Fibroblast of peridontal ligament (primary cell): Measurements from ENCODE around the gene ENOX1.

ENCODE experiments used
- DNase-seq: peaks from one replicate; pipeline ENCODE4 v3.0.0-alpha.2; 2010; ENCODE audit errors: extremely low read depth

ENOX1 gene

DNA sequence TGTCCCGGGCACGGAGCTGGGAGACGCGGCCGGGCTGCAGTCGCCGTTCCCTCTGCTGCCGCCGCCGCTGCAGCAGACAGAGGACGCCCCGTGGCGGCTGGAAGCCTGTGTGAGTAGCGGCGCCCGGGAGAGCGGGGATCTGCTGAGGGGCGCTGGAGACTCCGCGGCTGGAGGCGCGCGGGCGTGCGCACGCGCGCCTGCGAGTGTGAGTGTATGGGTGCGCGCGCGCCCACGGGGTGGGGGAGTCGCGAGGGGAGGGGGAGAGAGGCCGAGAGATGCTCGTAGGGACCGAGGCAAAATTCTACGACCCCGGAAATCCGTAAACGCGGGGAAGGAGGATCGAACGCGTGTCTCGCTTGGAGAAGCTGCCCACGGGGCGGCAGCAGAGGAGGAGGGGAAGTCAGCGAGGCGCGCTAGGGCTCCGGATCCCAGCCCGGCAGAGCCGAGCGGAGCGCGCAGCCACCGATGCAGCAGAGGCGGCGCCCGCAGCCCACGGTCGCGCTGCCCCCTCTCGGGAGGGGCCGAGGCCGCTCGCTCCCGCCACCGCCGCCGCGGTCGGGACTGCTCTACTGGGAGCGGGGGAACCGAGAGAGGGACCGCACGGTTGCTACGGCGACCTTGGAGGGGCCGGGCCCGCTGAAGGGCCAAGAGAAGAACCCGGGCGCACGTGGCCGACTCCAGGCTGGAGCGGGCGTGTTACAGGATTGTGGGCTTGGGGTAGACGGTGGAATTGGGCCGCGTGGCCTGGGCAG is at the start of gene ENOX1:
ENOX1 (minus strand) TSS at position 207 of the 752 bp plus-strand sequence.
- DNase-seq = peak; percentile 86

DNA sequence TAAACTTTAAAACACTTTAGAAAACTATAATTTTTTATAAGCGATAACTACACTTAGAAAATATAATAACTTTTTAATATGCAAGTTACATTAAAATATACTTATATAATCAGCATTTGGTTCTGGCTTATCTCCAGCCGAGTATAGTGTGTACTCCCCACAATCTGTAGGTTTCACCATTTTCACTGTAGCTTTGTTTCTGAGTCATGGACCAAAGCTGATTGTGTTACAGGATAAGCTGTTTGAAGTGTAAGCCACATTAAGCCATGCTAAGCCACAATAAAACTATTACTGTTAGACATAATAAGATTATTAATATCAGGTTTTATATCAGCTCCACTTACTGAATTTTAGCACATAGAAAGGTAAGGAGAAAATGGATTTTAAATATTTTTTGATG is 48.9 kb upstream of the ENOX1 start:
- DNase-seq = peak; percentile 30

DNA sequence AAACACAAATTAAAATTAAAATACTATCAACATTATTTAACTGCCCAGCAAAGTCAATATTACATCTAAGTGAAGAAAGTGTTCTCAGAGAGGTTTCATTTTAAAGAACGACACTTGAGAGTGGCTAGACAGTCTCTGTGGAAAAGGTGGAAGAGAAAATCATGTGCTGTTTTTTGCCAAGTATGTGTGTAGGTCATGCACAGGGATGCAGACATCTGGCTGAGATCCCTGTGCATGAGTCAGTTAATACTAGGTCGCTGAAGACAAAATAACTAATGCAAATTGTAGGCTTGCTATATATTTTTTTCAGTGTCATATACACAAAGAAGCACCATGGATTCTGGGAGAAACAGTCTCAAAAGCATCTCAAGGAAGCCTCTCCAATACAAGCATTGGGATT is 44.3 kb upstream of the ENOX1 start:
- peak; percentile 47 for DNase-seq

GRCh38 chr13:43830497-43830881 is 43.7 kb upstream of the ENOX1 start:
- peak; percentile 97 for DNase-seq

- peak; percentile 43 for DNase-seq
These were observed 37.9 kb upstream of the ENOX1 start for GRCh38 chr13:43824656-43825055.

- DNase-seq = no peak
These were observed 36.2 kb upstream of the ENOX1 start for GRCh38 chr13:43822969-43823368.

GRCh38 chr13:43816401-43816889 is 29.7 kb upstream of the ENOX1 start:
- DNase-seq = no peak

DNA sequence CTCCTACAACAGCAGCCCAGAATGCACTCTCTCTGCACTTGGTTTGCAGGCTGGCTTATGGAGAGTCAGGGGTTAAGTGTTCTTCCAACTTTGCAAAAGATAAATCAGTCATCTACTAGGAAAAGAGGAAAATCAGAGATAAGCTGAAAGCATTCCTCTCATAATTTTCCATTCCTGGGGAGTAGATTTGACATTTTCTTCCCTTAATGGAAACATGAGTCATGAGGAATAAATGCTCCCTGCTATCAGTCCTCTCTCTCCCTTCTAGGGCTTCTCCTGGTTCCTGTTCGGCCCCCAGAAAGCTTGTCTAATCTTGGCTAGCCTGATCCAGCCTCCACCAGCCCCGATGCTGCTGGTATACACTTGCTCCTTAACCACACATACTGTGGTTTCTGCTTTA is 28.4 kb upstream of the ENOX1 start:
- DNase-seq = peak; percentile 80

DNA sequence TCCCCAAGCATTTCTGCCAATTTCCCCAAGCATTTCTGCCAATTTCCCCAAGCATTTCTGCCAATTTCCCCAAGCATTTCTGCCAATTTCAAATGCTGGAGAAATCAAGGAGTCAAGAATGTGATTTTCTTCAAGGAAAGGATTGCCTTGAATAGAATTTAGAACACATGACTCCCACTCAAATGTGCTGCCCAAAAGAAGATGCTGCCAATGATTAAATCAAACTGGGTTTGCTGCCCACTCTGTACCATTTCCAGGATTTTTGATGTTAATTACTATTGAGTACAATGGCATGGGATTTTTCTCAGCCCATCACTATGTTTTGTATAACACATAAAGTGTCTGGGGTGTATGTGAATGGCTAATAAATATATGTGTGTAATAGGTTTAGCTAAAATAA is 21.9 kb upstream of the ENOX1 start:
- no peak for DNase-seq

DNA sequence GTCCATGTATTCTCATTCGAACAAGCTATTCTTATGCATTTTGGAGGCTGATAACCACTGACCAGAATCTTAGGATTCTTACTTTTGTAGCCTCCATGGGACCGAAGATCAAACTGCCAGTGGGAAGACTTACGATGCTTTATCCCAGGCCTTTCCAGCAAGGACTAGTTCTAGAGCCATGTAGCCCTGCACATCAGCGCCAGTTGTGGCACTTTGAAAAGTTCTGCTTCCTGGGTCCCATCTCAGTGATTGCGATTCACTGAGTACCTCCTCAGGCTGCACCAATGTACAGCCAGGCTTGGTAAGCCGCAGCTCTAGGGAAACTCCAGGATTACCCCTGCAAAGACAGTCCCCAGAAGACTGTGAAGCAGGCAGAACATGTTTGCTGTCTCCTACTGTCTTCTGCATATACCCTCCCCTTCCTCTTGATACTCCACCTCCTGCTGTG is 18.9 kb upstream of the ENOX1 start:
- no peak for DNase-seq

GRCh38 chr13:43805071-43805468 is 18.3 kb upstream of the ENOX1 start:
- peak; percentile 78 for DNase-seq

GRCh38 chr13:43804461-43805070 is 17.8 kb upstream of the ENOX1 start:
- DNase-seq = peak; percentile 92

- DNase-seq = no peak
These were observed 15.7 kb upstream of the ENOX1 start for GRCh38 chr13:43802511-43802910.

DNA sequence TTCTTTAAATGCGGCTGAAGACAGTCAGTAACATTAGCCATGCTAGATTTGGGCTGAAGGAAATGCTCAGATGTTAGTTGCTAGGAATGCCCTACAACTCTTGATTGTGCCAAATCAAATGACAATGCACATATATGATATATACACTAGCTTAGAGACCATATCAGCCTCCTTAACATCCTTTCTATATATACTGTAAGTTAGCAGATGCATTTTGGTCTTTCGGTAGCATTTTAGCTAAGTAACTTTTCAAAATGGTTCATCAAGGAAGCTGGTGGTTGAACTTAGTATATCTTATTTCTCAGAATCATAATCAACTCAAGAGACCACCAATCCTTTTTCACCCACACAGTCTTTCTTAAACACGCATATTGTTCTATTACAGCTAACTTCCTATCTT is 14.1 kb upstream of the ENOX1 start:
- DNase-seq = no peak

DNA sequence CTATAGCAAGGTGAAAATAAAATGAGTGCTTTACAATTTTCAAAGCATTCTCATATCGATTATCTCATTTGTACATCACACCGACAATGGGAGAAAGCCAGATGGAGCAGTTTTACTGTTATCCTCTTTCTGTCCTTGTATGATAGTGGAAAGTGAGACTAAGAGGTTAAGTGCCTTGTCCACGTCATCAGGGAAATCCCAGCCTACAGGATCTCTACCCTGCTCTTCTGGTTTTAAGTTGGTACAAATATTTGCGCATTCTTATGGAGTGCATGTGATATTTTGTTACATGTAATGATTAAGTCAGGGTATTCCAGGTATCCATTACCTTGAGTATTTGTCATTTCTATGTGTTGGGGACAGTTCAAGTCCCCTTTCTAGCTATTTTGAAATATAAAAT is 12.4 kb upstream of the ENOX1 start:
- DNase-seq = no peak

DNA sequence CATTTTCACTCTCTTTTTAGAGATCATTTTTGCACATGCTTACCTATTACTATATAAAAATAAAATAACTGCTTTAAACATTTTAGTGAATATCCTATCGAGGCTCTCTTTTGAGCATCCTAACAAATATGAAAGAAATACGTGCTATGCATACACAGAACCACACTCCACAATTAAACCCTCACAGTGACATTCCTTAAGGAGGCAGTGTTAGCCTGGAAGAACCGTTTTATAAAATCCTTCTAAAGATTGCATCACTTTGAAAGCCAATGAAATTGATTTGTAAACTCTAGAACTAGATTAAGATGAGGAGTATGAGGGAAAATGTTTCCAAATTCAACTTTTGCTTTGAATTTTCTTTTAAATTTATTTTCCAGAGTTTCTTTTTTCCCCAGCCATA is 11.1 kb upstream of the ENOX1 start:
- DNase-seq = peak; percentile 59

DNA sequence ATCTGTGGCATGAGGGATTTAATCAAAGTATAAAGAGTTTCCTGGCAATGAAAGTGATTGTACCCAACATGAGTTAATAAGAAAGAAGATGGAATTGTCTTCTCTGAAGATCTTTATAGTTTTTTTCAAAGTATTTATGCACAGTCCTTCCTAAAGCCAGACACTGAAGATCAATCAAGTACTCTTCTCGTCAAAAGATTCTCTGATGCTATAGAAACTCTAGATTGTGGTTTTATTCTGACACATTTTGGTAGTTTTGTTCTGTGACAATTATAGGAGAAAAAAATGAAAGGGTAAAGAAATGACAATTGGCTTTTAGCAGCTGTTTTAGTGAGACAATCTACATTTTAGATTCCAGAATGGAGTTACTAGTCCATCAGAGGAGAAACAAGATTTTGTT is 10.4 kb upstream of the ENOX1 start:
- no peak for DNase-seq

GRCh38 chr13:43794416-43794815 is 7.6 kb upstream of the ENOX1 start:
- no peak for DNase-seq

DNA sequence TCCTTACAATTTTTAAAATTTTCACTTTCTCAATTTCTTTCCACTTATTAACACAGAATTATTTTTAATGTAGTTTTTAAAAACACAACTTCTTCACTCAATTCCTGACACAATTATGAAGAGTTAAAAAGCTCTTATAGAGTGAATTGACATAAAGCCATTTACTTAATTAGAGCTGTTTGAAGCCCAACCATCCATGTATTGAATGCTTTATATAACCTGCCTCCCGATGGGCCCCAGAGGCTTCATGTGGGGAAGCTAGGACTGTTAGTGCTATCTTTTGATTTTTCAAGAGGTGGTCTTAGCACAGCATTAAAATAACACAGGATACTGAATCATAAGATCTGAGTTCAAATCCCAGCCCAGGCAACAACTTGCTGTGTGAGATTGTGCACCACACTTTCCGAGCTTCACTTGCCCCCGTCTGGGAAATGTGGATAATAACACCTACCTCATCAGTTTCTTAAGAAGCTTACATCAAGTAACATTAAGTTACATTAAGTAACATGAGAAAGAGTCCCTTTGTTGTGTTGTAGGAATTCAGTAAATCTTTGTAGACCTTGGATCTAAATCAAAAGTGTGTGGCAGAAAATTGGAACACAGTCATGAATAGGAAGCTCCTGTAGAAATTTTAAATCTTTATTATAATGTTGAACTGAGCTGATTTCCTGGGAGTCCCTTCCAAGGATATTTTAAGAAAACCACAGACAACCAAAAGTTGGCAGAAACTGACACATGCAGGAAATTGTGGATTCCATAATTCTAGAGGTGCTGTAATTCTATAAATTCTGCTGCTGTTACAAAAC is 5.5 kb upstream of the ENOX1 start:
- peak; percentile 73 for DNase-seq

DNA sequence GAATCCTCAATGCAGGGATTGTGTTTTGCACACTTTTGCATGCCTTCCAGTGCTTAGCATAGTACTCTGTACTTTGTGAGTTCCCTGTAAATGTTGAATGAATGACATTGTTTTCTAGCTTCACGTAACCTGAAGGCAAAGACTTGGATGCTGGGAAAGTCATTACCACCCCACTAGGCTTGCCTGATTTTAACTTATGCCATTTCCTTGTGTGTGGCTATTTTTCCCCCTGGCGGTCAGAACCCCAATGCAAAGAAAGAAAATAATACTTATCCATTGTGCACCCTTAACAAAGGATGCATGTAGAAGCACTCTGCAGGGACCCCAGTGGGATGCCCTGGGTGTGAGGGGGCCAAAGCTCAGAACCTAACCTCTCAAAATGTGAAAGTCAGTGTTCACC is 1.2 kb upstream of the ENOX1 start:
- peak; percentile 79 for DNase-seq

GRCh38 chr13:43787518-43787891 is 733 bp upstream of the ENOX1 start:
- DNase-seq = no peak

DNA sequence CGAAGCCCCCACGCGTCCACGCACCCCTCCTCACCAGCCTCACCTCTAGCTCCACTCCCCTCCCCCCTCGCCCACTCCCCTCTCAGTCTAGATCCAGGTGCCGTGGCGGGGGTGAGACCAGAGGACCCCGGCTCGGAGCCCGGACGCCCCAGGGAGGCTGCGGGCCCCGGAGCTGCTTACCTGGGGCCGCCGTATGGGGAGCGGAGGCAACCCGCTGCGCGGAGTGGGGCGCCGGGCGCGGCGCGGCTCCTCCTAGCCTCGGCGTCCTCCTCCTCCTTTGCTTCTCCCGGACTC is 353 bp downstream of the ENOX1 start:
- DNase-seq = no peak
